NCI-H345 treated with DMSO at 0.1 percent for 48 hours (cell line): ENCODE results near the gene AKAP14.
"Not testable (repeated sequence)": the region's sequence is repeated elsewhere in the genome, so short reads cannot be mapped to it uniquely, and the experiment has no call there.

Experiments used
- DNase-seq: peaks from one replicate; lab custom pipeline; 2025; ENCODE audit not compliant: unreplicated experiment; lab: John Stamatoyannopoulos, UW

AKAP14 gene

DNA sequence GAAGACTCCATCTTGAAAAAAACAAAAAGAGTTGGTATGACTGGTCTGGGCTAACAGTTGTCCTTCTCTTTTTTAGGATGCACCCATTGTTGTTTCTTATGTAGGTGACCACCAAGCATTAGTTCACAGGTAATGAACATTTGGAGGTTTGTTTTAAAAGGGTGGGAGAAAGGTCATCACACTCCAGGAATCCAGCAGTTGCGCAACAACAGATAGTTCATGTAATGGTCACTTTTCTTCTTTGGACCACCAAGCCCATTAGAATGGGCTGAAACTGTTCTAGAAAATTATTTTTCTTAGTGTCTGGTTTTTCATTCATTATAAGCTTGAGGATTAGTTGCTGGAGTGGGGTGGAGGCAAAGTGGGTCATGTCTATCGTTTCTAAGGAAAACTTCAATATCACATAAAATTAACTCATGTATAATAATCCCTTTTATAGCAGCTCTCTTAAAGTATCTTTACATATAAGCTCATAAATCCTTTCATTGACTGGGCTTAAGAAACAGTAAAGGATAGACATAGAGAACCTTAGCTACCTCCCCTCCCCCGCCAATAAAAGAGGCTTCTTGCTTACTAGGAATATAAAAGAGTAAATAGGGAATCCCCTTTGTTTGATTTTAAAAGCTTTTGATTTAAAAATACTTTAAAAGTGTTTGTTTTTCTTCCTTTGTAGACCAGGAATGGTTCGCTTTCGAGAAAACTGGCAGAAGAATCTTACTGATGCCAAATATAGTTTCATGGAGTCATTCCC is 24.3 kb downstream of the AKAP14 start:
- DNase-seq: no peak

- DNase-seq: not testable (repeated sequence)
These were observed 26.7 kb downstream of the AKAP14 start for GRCh38 chrX:119922391-119922790.

- no peak for DNase-seq
These were observed 39.7 kb downstream of the AKAP14 start for GRCh38 chrX:119935215-119935874.

- no peak for DNase-seq
These were observed 45.6 kb downstream of the AKAP14 start for GRCh38 chrX:119941336-119941735.

DNA sequence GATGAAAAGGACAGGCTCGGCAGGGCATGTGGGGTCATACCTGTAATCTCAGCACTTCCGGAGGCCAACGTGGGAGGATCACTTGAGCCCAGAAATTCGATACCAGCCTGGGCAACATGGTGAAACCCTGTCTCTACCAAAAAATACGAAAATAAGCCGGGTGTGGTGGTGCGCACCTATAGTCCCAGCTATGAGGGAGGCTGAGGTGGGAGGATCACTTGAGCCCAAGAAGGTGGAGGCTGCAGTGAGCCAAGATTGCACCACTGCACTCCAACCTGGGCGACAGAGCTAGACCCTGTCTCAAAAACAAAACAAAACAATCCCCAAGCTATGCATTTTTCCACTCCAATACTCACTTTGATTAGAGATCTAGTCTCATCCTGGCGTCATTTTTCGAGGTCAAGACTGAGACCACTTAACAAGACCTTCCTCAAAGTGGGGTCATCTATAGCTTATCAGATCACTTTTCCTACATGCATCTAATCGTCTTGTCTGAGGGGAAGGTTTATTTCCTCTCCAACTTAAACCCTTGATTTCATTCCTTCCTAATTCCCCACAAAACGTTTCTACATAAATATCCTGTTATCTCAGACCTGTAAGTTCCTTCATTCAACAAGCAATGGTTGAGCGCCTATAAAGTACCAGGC is 46.6 kb downstream of the AKAP14 start:
- no peak for DNase-seq

DNA sequence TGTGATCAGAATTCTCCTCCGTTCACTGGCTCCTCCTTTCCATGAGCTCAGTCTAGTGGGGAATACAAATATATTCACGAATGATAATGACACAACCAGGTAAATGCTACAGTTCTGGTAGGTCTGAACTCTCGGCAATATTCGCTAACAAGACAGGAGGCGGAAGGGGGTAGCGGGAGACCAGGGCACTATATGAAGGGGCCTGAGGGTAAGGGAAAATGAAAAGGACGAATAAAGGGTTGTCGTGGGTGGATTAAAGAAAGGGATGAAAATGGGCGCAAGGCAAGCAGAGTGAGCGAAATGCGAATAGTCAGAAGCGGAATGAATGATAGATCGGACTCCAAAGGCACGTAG is 47.1 kb downstream of the AKAP14 start:
- DNase-seq: no peak

GRCh38 chrX:119943185-119943988 is 47.7 kb downstream of the AKAP14 start, which contains the start of gene NKAP:
NKAP (minus strand) TSS chrX:119943751; CDS start chrX:119943605, 146 bp downstream.
- DNase-seq: peak; percentile 74

GRCh38 chrX:119945481-119945880 is 49.8 kb downstream of the AKAP14 start:
- DNase-seq: no peak

DNA sequence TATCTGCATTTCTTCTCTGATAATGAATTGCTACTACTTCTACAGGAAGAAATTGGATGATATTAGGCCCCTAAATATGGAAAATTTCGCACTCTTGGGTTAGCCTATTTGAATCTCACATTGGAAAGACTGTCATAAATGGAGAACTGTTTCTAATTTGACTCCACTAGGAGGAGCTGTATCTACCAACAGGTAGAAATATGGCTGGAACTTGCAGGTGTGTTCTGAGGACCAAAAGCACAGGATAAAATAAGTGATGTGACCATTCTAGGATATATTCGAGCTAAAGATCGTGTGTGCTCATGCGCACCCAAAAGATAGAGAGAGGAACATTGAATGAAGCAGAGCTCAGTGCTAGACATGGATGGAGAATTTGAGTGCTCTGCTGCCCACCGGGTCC is 52.7 kb downstream of the AKAP14 start:
- no peak for DNase-seq

DNA sequence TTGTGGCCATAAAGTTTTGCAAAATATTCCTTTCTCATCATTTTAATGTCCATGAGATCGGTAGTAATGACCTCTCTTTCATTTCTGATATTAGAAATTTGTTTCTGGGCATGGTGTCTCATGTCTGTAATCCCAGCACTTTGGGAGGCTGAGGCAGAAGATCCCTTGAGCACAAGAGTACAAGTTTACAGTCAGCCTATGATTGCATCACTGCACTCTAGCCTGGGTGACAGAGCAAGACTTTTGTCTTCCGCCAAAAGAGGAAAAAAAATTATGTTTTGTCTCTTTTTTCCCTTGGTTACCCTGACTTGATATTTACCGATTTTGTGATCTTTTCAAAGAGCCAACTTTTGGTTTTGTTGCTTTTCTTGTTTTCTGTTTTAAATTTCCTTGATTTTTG is 58.7 kb downstream of the AKAP14 start:
- DNase-seq: no peak

- DNase-seq: not testable (repeated sequence)
These were observed 60.3 kb downstream of the AKAP14 start for GRCh38 chrX:119955807-119956570.

GRCh38 chrX:119960625-119961024 is 64.9 kb downstream of the AKAP14 start:
- DNase-seq: no peak

DNA sequence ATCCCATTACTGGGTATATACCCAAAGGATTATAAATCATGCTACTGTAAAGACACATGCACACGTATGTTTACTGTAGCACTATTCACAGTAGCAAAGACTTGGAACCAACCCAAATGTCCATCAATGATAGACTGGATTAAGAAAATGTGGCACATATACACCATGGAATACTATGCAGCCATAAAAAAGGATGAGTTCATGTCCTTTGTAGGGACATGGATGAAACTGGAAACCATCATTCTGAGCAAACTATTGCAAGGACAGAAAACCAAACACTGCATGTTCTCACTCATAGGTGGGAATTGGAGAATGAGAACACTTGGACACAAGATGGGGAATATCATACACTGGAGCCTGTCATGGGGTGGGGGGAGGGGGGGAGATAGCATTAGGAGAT is 71.1 kb downstream of the AKAP14 start:
- not testable (repeated sequence) for DNase-seq
